Endothelial cell of umbilical vein (primary cell): ENCODE data around the gene ARID1B. TPM values are rescaled to one million over a fixed set of nuclear protein-coding genes. Genes with fewer than 3 reads are reported as not detected.

Experiments
- BruUV-seq: library from RNA; stranded (reverse); fragments of 400-500 nt; replicated peaks from 2 replicates; lab custom pipeline; 2021; lab: Mats Ljungman, UMichigan
- CTCF ChIA-PET: fragments of 300-600, 350-600 bp; sonication (Branson Sonifier 250); formaldehyde crosslinking; loops from one replicate; lab custom pipeline; 2021; ENCODE audit warnings: antibody characterized with exemption, inconsistent platforms; lab: Charles Lee
- POLR2A ChIA-PET: fragments of 300-600, 350-600 bp; sonication (Branson Sonifier 250); formaldehyde crosslinking; loops from one replicate; lab custom pipeline; 2021; ENCODE audit warnings: antibody characterized with exemption, inconsistent platforms; lab: Charles Lee
- DNase-seq: peaks from one replicate; pipeline ENCODE4 v3.0.0-alpha.2; 2011; ENCODE audit warnings: low read depth, low spot score
- FAIRE-seq: peaks from 2 replicates; lab custom pipeline; 2011; peaks lifted over from hg19 to GRCh38; lab: Jason Lieb, UNC
- H2AFZ ChIP-seq: 2 replicates; pipeline ENCODE4 v1.6.0; 2012; ENCODE audit warnings: low read depth, low read length, control low read depth, inconsistent platforms
- H3K27ac ChIP-seq: 2 replicates; pipeline ENCODE4 v1.5.1; 2011; ENCODE audit warnings: low read depth, mild to moderate bottlenecking, control low read depth, low read length, moderate library complexity; ENCODE audit not compliant: insufficient read depth
- H3K27me3 ChIP-seq, 2 experiments: 2 replicates each; pipeline versions ENCODE4 v1.6.0 to v1.6.1; 2011; ENCODE audit warnings: low read length in 2 of 2, mixed read lengths in 1 of 2; ENCODE audit not compliant: control insufficient read depth in 2 of 2, insufficient read depth in 2 of 2
- H3K36me3 ChIP-seq, 2 experiments: 2 replicates in 1 of 2; 3 replicates in 1 of 2; pipeline ENCODE4 v1.5.1; 2011; ENCODE audit warnings: low read length in 2 of 2, mild to moderate bottlenecking in 1 of 2, moderate library complexity in 1 of 2; ENCODE audit not compliant: control insufficient read depth in 2 of 2, insufficient read depth in 2 of 2; ENCODE audit errors: extremely low read depth in 1 of 2
- H3K4me1 ChIP-seq: 3 replicates; pipeline ENCODE4 v1.5.1; 2011; ENCODE audit warnings: mild to moderate bottlenecking, low read length; ENCODE audit not compliant: control insufficient read depth, insufficient read depth; ENCODE audit errors: extremely low read depth
- H3K4me2 ChIP-seq: 2 replicates; pipeline ENCODE4 v1.6.1; 2011; ENCODE audit warnings: low read length, control low read depth, mixed read lengths; ENCODE audit not compliant: insufficient read depth
- H3K4me3 ChIP-seq, 3 experiments: fragments of 200-600 bp in 1 of 3; sonication (generic), shearing (Covaris generic) in 1 of 3; replicated peaks in 1 of 3; 2 replicates each; pipeline ENCODE4 v1.5.1; 2011 to 2016; ENCODE audit warnings: control low read depth in 3 of 3, low read length in 3 of 3, mild to moderate bottlenecking in 2 of 3, inconsistent platforms in 1 of 3, low read depth in 1 of 3, moderate library complexity in 1 of 3; ENCODE audit not compliant: insufficient read depth in 1 of 3
- H3K79me2 ChIP-seq: 2 replicates; pipeline ENCODE4 v1.6.0; 2012; ENCODE audit warnings: low read length, inconsistent platforms; ENCODE audit not compliant: control insufficient read depth, insufficient read depth
- H3K9ac ChIP-seq: replicated peaks from 2 replicates; pipeline ENCODE3; 2011; ENCODE audit warnings: low read length, control low read depth; ENCODE audit not compliant: insufficient read depth; ENCODE audit errors: extremely low read depth
- H3K9me1 ChIP-seq: replicated peaks from 3 replicates; pipeline ENCODE4 v1.6.0; 2011; ENCODE audit warnings: mild to moderate bottlenecking, low read length; ENCODE audit not compliant: control insufficient read depth, insufficient read depth; ENCODE audit errors: extremely low read depth
- H3K9me3 ChIP-seq: replicated peaks from 2 replicates; pipeline ENCODE4 v1.5.1; 2012; ENCODE audit warnings: low read length, inconsistent platforms; ENCODE audit not compliant: control insufficient read depth, insufficient read depth
- H4K20me1 ChIP-seq: replicated peaks from 2 replicates; pipeline ENCODE3; 2011; ENCODE audit warnings: mild to moderate bottlenecking, low read length; ENCODE audit not compliant: control insufficient read depth, insufficient read depth; ENCODE audit errors: extremely low read depth
- EZH2 ChIP-seq: IDR thresholded peaks from 2 replicates; pipeline ENCODE4 v1.6.1; 2012; ENCODE audit warnings: borderline replicate concordance, low read depth, mild to moderate bottlenecking, moderate library complexity, low read length, inconsistent platforms; ENCODE audit not compliant: severe bottlenecking
- FOS ChIP-seq: IDR thresholded peaks from 2 replicates; pipeline ENCODE4 v1.6.1; 2011; ENCODE audit warnings: mild to moderate bottlenecking, low read length, moderate library complexity, borderline replicate concordance; ENCODE audit not compliant: insufficient read depth
- GATA2 ChIP-seq: IDR thresholded peaks from 2 replicates; pipeline ENCODE4 v1.7.0; 2011; ENCODE audit warnings: low read depth, mild to moderate bottlenecking, moderate library complexity, mixed read lengths, low read length; ENCODE audit not compliant: insufficient read length, insufficient read depth
- POLR2A ChIP-seq: IDR thresholded peaks from 2 replicates; pipeline ENCODE4 v1.6.1; 2012; ENCODE audit warnings: low read depth, mild to moderate bottlenecking, control low read depth, low read length
- POLR2AphosphoS5 ChIP-seq: IDR thresholded peaks from 2 replicates; pipeline ENCODE4 v1.6.1; 2012; ENCODE audit warnings: low read depth, mild to moderate bottlenecking, control low read depth, low read length, moderate library complexity; ENCODE audit not compliant: insufficient read depth
- dilution Hi-C: fragments of 300-500 bp; cut with MboI; formaldehyde crosslinking; loops from one replicate; pipeline ENCODE4 v1.15.0; 2019; ENCODE audit warnings: low sequenced_read_pairs; ENCODE audit not compliant: extremely low pct_ligation_motif_present
- intact Hi-C: fragments of 100-400 bp; cut with micrococcal nuclease; formaldehyde crosslinking; loops from one replicate; pipeline ENCODE4 v1.10.0; 2022
- polyA plus RNA-seq, 4 experiments: library from polyadenylated mRNA; depleted of rRNA in 3 of 4; stranded (reverse) in 3 of 4; unstranded in 1 of 4; fragments of >200 nt; gene quantifications; 2 replicates each; pipeline versions ENCODE4 v1.2.1 to v1.2.3, GENCODE V29; 2011 to 2012; ENCODE audit warnings: missing spikeins in 1 of 4
- total RNA-seq: library from RNA; stranded (reverse); gene quantifications from 2 replicates; pipeline ENCODE4 v1.2.3, GENCODE V29; 2021
- TF ChIP-seq, protein P1 (sequence below), 2 donors: IDR thresholded peaks; 1 replicate in 1 of 2; 2 replicates in 1 of 2; pipeline ENCODE4 v1.5.1; 2011; ENCODE audit warnings: low read length in 2 of 2, mild to moderate bottlenecking in 2 of 2, moderate library complexity in 2 of 2, control low read depth in 1 of 2, inconsistent platforms in 1 of 2, low read depth in 1 of 2; ENCODE audit not compliant: insufficient read depth in 1 of 2; ENCODE audit errors: extremely low read depth in 1 of 2
- TF ChIP-seq, protein P2 (sequence below): IDR thresholded peaks from 2 replicates; pipeline ENCODE4 v1.6.1; 2011; ENCODE audit not compliant: insufficient read depth, insufficient read length

ARID1B gene
- total and polyA plus RNA-seq, 2 donors (not counting 3 experiments of a cell fraction or from before 2014, with no cell fraction given): 21.8 to 89.5 TPM

GRCh38 chr6:157089851-157090250 is 312.7 kb downstream of the ARID1B start:
- H2AFZ ChIP-seq: no peak overlapping the region
- H3K4me2 ChIP-seq: no peak overlapping the region
- H3K9ac ChIP-seq: peak overlapping the region; percentile 56
- ChIA-PET POLR2A (no interaction called here), CTCF (interaction anchor here (1.3 to 2.0 kb wide), 3 partner anchors 11 to 44 kb away, joined by 5 to 6 read pairs (median 6); no protein-coding TSS in a partner anchor)
- dilution Hi-C loops: no loop called here
- no peaks in the 10 kb centered on the region for H3K27me3 ChIP-seq
- H4K20me1 ChIP-seq: no peaks in the 10 kb centered on the region
- no peak for TF ChIP-seq POLR2A
- TF ChIP-seq POLR2AphosphoS5: no peak
- TF ChIP-seq, protein P1, sequence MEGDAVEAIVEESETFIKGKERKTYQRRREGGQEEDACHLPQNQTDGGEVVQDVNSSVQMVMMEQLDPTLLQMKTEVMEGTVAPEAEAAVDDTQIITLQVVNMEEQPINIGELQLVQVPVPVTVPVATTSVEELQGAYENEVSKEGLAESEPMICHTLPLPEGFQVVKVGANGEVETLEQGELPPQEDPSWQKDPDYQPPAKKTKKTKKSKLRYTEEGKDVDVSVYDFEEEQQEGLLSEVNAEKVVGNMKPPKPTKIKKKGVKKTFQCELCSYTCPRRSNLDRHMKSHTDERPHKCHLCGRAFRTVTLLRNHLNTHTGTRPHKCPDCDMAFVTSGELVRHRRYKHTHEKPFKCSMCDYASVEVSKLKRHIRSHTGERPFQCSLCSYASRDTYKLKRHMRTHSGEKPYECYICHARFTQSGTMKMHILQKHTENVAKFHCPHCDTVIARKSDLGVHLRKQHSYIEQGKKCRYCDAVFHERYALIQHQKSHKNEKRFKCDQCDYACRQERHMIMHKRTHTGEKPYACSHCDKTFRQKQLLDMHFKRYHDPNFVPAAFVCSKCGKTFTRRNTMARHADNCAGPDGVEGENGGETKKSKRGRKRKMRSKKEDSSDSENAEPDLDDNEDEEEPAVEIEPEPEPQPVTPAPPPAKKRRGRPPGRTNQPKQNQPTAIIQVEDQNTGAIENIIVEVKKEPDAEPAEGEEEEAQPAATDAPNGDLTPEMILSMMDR (IDR thresholded peaks at IDR 0.05; ENCODE audit: extremely low read depth in 1 of 2, insufficient read depth in 1 of 2, low read depth in 1 of 2, low read length in 2 of 2): no peak
- TF ChIP-seq, protein P2, sequence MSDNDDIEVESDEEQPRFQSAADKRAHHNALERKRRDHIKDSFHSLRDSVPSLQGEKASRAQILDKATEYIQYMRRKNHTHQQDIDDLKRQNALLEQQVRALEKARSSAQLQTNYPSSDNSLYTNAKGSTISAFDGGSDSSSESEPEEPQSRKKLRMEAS: no peak
- no TSS peak for BruUV-seq
- peaks cover 2% of the 10 kb centered on the region for H3K79me2 ChIP-seq
- peaks cover 55% of the 10 kb centered on the region for H3K4me1 ChIP-seq
- H3K27ac ChIP-seq: peak overlapping the region; percentile 80
- DNase-seq (no peak), FAIRE-seq (no peak)
- H3K9me1 ChIP-seq: no peaks in the 10 kb centered on the region
- no peaks in the 10 kb centered on the region for H3K9me3 ChIP-seq
- intact Hi-C loops: loop anchor here (1.0 to 5.0 kb wide), 6 partner anchors 10 to 308 kb away; no protein-coding TSS in a partner anchor
- peaks cover 0 to 4% of the 10 kb centered on the region in 2 experiments for H3K36me3 ChIP-seq
- no peak overlapping the region for H3K4me3 ChIP-seq

- ChIA-PET POLR2A (no interaction called here), CTCF (interaction anchor here (1.9 kb wide), 1 partner anchor 36 kb away, joined by 5 read pairs; no protein-coding TSS in a partner anchor)
- no peak overlapping the region for H3K4me3 ChIP-seq
- H3K27me3 ChIP-seq: no peaks in the 10 kb centered on the region
- intact Hi-C loops: loop anchor here (5.0 kb wide), 1 partner anchor 308 kb away; no protein-coding TSS in a partner anchor
- peaks cover 55% of the 10 kb centered on the region for H3K4me1 ChIP-seq
- no peak overlapping the region for H3K9ac ChIP-seq
- H3K27ac ChIP-seq: no peak overlapping the region
- H4K20me1 ChIP-seq: no peaks in the 10 kb centered on the region
- FAIRE-seq (no peak), DNase-seq (no peak)
- dilution Hi-C loops: no loop called here
- no peaks in the 10 kb centered on the region for H3K9me1 ChIP-seq
- TF ChIP-seq EZH2: no peak
- TF ChIP-seq POLR2AphosphoS5: no peak
- no peak for TF ChIP-seq FOS
- TF ChIP-seq GATA2: no peak
- no peak overlapping the region for H3K4me2 ChIP-seq
- H2AFZ ChIP-seq: no peak overlapping the region
- BruUV-seq: no TSS peak
- H3K36me3 ChIP-seq: peaks cover 0 to 2% of the 10 kb centered on the region in 2 experiments
- no peaks in the 10 kb centered on the region for H3K9me3 ChIP-seq
- H3K79me2 ChIP-seq: peaks cover 2% of the 10 kb centered on the region
Measured at GRCh38 chr6:157090736-157091135, 313.6 kb downstream of the ARID1B start.
